Astrocyte (in vitro differentiated cells and primary cell): ENCODE results near the gene TTYH2. TPM values are rescaled to one million over a fixed set of nuclear protein-coding genes. Genes with fewer than 3 reads are reported as not detected.
"Not testable (repeated sequence)": the region's sequence is repeated elsewhere in the genome, so short reads cannot be mapped to it uniquely, and the experiment has no call there.

ENCODE experiments used
- DNase-seq: peaks from one replicate; pipeline ENCODE4 v3.0.0-alpha.2; 2010; ENCODE audit warnings: low read depth
- FAIRE-seq: peaks from 2 replicates; lab custom pipeline; 2011; peaks lifted over from hg19 to GRCh38; lab: Jason Lieb, UNC
- H2AFZ ChIP-seq: 2 replicates; pipeline ENCODE4 v1.6.0; 2012; ENCODE audit warnings: low read depth, low read length, inconsistent platforms
- H3K27ac ChIP-seq: 2 replicates; pipeline ENCODE4 v1.5.1; 2011; ENCODE audit warnings: low read depth, low read length, inconsistent platforms
- H3K27me3 ChIP-seq: 2 replicates; pipeline ENCODE4 v1.6.0; 2011; ENCODE audit warnings: low read length, inconsistent platforms; ENCODE audit not compliant: insufficient read depth
- H3K36me3 ChIP-seq: 2 replicates; pipeline ENCODE4 v1.5.1; 2011; ENCODE audit warnings: low read length, inconsistent platforms; ENCODE audit not compliant: insufficient read depth
- H3K4me1 ChIP-seq: 2 replicates; pipeline ENCODE4 v1.5.1; 2011; ENCODE audit warnings: low read length, inconsistent platforms; ENCODE audit not compliant: insufficient read depth
- H3K4me2 ChIP-seq: 2 replicates; pipeline ENCODE4 v1.6.0; 2012; ENCODE audit warnings: low read length, inconsistent platforms
- H3K4me3 ChIP-seq: 2 replicates; pipeline ENCODE4 v1.5.1; 2011; ENCODE audit warnings: low read depth, mild to moderate bottlenecking, low read length, inconsistent platforms; ENCODE audit not compliant: insufficient read depth
- H3K79me2 ChIP-seq: 2 replicates; pipeline ENCODE4 v1.6.0; 2012; ENCODE audit warnings: mild to moderate bottlenecking, low read length, inconsistent platforms; ENCODE audit not compliant: insufficient read depth
- H3K9ac ChIP-seq: 2 replicates; pipeline ENCODE4 v1.6.0; 2012; ENCODE audit warnings: mild to moderate bottlenecking, low read length, inconsistent platforms
- H3K9me3 ChIP-seq: 2 replicates; pipeline ENCODE4 v1.5.1; 2012; ENCODE audit warnings: low read depth, mild to moderate bottlenecking, low read length, inconsistent platforms; ENCODE audit not compliant: insufficient read depth
- H4K20me1 ChIP-seq: 2 replicates; pipeline ENCODE4 v1.6.0; 2012; ENCODE audit warnings: low read length, inconsistent platforms; ENCODE audit not compliant: insufficient read depth
- H3K27ac Mint-ChIP-seq: one replicate; pipeline ENCODE4 v1.8.0; 2021; ENCODE audit warnings: mild to moderate bottlenecking, mixed read lengths; ENCODE audit not compliant: unreplicated experiment
- H3K27me3 Mint-ChIP-seq: one replicate; pipeline ENCODE4 v1.8.0; 2021; ENCODE audit warnings: low read depth, mixed read lengths; ENCODE audit not compliant: unreplicated experiment
- H3K36me3 Mint-ChIP-seq: one replicate; pipeline ENCODE4 v1.8.0; 2021; ENCODE audit warnings: low read depth, mixed read lengths; ENCODE audit not compliant: unreplicated experiment
- H3K4me1 Mint-ChIP-seq: one replicate; pipeline ENCODE4 v1.8.0; 2021; ENCODE audit warnings: low read depth, mixed read lengths; ENCODE audit not compliant: unreplicated experiment
- H3K4me3 Mint-ChIP-seq: one replicate; pipeline ENCODE4 v1.8.0; 2021; ENCODE audit warnings: mild to moderate bottlenecking, moderate library complexity, mixed read lengths; ENCODE audit not compliant: unreplicated experiment
- H3K9me3 Mint-ChIP-seq: one replicate; pipeline ENCODE4 v1.8.0; 2021; ENCODE audit warnings: mild to moderate bottlenecking, mixed read lengths; ENCODE audit not compliant: unreplicated experiment
- EZH2 ChIP-seq: IDR thresholded peaks from 2 replicates; pipeline ENCODE4 v1.6.1; 2012; ENCODE audit warnings: mild to moderate bottlenecking, low read length, inconsistent platforms; ENCODE audit not compliant: insufficient read depth
- total RNA-seq: library from RNA; stranded (reverse); gene quantifications from 2 replicates; pipeline ENCODE4 v1.2.1, GENCODE V29; 2021
- TF ChIP-seq, protein P1 (sequence below): IDR thresholded peaks from 2 replicates; pipeline ENCODE4 v1.5.1; 2011; ENCODE audit warnings: low read depth, mild to moderate bottlenecking, inconsistent platforms, low read length, moderate library complexity; ENCODE audit not compliant: insufficient read depth

The TTYH2 gene
- total RNA-seq, 1 donor from 2014 or later = 8.0 TPM

DNA sequence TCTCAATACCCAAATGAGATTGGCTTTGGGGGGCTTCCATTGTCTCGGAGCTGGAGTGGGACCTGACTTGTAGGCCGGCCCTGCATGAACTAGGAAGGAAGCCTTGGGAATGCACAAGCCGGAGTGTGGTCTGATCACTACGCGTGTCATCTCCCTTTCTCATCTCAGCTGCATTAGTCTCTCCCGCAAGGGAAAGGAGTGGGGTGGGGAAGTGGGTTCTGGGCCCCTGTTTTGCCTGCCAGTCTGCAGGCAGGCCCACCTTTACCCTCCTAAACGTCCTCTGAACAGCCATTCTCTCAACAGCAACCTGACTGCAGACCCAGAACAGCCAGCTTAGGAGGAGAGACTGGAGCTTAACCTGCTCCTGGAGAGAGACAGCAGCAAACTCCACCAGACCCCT lies 49.2 kb downstream of the TTYH2 start:
- peaks cover 29% of the 10 kb centered on the region for H3K27me3 Mint-ChIP-seq
- peaks cover 2% of the 10 kb centered on the region for H3K9me3 Mint-ChIP-seq
- no peak for DNase-seq
- no peak overlapping the region for H3K4me2 ChIP-seq
- no peaks in the 10 kb centered on the region for H3K36me3 ChIP-seq
- peaks cover 4% of the 10 kb centered on the region for H3K4me1 Mint-ChIP-seq
- no peaks in the 10 kb centered on the region for H3K79me2 ChIP-seq
- no peak overlapping the region for H3K9ac ChIP-seq
- no peak overlapping the region for H2AFZ ChIP-seq
- H4K20me1 ChIP-seq = no peaks in the 10 kb centered on the region
- H3K36me3 Mint-ChIP-seq = no peaks in the 10 kb centered on the region
- no peak overlapping the region for H3K27ac ChIP-seq
- peaks cover 3% of the 10 kb centered on the region for H3K27me3 ChIP-seq
- H3K27ac Mint-ChIP-seq = no peak overlapping the region
- FAIRE-seq = no peak
- no peaks in the 10 kb centered on the region for H3K9me3 ChIP-seq
- H3K4me1 ChIP-seq = no peaks in the 10 kb centered on the region
- no peak overlapping the region for H3K4me3 Mint-ChIP-seq
- H3K4me3 ChIP-seq = no peak overlapping the region
- TF ChIP-seq, protein P1, sequence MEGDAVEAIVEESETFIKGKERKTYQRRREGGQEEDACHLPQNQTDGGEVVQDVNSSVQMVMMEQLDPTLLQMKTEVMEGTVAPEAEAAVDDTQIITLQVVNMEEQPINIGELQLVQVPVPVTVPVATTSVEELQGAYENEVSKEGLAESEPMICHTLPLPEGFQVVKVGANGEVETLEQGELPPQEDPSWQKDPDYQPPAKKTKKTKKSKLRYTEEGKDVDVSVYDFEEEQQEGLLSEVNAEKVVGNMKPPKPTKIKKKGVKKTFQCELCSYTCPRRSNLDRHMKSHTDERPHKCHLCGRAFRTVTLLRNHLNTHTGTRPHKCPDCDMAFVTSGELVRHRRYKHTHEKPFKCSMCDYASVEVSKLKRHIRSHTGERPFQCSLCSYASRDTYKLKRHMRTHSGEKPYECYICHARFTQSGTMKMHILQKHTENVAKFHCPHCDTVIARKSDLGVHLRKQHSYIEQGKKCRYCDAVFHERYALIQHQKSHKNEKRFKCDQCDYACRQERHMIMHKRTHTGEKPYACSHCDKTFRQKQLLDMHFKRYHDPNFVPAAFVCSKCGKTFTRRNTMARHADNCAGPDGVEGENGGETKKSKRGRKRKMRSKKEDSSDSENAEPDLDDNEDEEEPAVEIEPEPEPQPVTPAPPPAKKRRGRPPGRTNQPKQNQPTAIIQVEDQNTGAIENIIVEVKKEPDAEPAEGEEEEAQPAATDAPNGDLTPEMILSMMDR = no peak
- TF ChIP-seq EZH2 = no peak

DNA sequence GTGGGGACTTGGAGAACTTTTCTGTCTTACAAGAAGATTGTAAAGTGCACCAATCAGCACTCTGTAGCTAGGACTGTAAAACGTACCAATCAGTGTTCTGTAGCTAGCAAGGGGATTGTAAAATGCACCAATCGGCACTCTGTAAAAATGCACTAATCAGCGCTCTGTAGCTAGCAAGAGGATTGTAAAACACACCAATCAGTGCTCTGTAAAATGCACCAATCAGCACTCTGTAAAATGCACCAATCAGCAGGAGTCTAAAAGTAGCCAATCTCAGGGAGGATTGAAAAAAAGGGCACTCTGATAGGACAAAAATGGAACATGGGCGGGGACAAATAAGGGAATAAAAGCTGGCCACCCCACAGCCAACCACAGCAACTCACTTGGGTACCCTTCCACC lies 53.7 kb downstream of the TTYH2 start:
- H3K27ac ChIP-seq, FAIRE-seq, H3K27ac Mint-ChIP-seq, H3K4me2 ChIP-seq, H3K9ac ChIP-seq, H3K27me3 ChIP-seq, H3K36me3 ChIP-seq, H3K9me3 Mint-ChIP-seq, H3K9me3 ChIP-seq, H3K4me1 ChIP-seq, H3K4me1 Mint-ChIP-seq, H4K20me1 ChIP-seq, H3K79me2 ChIP-seq, H2AFZ ChIP-seq, H3K4me3 ChIP-seq, H3K4me3 Mint-ChIP-seq, H3K36me3 Mint-ChIP-seq, DNase-seq: not testable (repeated sequence)
- peaks cover 12% of the 10 kb centered on the region for H3K27me3 Mint-ChIP-seq

DNA sequence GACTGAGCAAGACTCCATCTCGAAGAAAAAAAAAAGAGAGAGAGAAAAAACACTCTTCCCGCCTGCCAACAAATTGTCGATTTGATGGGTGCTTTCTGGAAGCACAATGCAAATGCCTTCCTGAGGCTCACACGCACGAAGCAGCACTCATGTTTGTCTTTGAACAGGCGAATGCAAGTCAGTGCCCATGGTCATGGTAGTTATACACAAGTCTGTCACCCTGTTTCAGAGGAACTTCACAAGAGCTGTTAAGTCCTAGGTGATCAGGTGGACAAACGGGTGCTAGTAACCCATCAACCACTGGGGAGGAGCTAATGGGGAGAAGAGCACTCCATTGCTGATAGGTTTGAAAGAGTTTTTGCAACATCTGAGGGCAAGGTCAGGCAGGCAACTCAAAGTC lies 54.2 kb downstream of the TTYH2 start:
- H2AFZ ChIP-seq = no peak overlapping the region
- TF ChIP-seq, protein P1 = no peak
- TF ChIP-seq EZH2 = no peak
- no peak overlapping the region for H3K27ac ChIP-seq
- Mint-ChIP-seq H3K27ac (no peak overlapping the region), H3K27me3 (peaks cover 9% of the 10 kb centered on the region), H3K4me1 (peaks cover 7% of the 10 kb centered on the region), H3K36me3 (no peaks in the 10 kb centered on the region), H3K4me3 (no peak overlapping the region), H3K9me3 (peaks cover 2% of the 10 kb centered on the region)
- FAIRE-seq (no peak), DNase-seq (no peak)
- H4K20me1 ChIP-seq = no peaks in the 10 kb centered on the region
- no peak overlapping the region for H3K4me2 ChIP-seq
- no peak overlapping the region for H3K9ac ChIP-seq
- H3K4me3 ChIP-seq = no peak overlapping the region
- peaks cover 10% of the 10 kb centered on the region for H3K4me1 ChIP-seq
- no peaks in the 10 kb centered on the region for H3K79me2 ChIP-seq
- peaks cover 3% of the 10 kb centered on the region for H3K27me3 ChIP-seq
- H3K36me3 ChIP-seq = no peaks in the 10 kb centered on the region
- no peaks in the 10 kb centered on the region for H3K9me3 ChIP-seq
